ENCODE measurements around the gene PGC. TPM values are rescaled to one million over a fixed set of nuclear protein-coding genes. Genes with fewer than 3 reads are reported as not detected.

Gene PGC
- not detected in 2 replicates for total RNA-seq

DNA sequence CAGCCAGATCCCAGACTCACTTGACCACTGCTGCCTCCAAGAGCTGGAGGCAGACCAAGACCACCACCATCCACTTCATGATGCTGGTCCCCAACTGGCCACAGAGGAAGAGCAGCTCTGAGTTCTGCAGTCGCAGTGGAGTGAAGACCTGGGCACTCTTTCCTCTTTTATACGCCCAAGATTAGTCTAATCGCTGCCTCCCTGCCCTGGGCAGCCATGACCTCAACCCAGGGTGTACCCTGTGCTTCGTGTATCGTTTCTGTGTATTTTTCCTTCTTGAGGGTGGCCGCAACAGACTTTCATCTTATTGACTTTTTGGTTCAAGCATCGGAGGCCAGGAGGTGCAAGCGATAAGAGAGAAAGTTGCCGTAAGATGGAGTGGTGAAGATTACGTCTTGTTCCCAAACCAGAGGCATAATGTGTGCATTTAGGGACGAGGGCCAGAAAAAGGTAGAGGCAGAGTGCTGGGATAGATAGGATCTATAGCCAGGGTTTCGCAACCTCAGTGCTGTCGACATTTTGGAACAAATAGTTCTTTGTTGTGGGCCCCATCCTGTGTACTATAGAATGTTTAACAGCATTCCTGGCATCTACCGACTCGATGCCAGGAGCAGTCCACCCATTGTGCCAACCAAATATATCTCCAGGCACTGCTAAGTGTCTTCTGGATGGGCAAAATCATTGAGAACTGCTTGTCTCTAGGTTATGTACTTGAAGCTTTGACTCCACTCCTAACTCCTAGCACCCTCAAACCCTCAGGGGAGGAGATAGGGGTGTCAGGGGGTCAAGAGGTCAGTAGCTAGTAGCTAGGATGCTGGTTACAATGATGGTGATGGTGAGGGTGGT, at the start of gene PGC:
Gene PGC, minus strand, starts transcription at position 142 of the 846 bp plus-strand sequence. Its CDS starts 63 bp downstream, at position 79.

DNA sequence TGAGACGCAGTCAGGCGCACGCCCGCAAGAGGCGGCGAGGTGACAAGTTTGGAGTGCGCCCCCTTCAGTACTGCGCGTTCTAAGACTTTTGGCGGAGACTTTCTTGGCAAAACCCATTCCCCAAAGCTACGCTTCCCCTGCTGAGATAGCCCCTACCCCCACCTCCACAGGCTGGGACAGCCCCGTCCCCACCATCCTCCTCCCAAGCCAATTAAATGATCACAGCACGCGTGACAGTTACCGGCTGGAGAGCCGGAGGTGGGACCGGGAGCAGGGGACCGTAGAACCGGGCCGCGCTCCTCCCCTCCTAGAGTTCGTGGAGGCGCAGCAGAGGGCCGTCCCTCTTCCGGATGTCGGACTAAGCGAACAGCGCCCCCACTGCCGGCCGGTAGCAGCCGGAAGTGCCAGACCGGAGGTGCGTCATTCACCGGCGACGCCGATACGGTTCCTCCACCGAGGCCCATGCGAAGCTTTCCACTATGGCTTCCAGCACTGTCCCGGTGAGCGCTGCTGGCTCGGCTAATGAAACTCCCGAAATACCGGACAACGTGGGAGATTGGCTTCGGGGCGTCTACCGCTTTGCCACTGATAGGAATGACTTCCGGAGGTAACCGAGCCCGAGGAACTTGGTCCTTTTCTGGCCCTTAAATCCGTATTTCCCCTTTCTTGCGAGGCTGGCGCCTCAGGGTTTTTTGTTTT, 40.2 kb upstream of the PGC start, which contains the start of gene TOMM6:
Gene TOMM6, plus strand, starts transcription at position 476 of the 699 bp plus-strand sequence. Its CDS starts 4 bp downstream, at position 480.

DNA sequence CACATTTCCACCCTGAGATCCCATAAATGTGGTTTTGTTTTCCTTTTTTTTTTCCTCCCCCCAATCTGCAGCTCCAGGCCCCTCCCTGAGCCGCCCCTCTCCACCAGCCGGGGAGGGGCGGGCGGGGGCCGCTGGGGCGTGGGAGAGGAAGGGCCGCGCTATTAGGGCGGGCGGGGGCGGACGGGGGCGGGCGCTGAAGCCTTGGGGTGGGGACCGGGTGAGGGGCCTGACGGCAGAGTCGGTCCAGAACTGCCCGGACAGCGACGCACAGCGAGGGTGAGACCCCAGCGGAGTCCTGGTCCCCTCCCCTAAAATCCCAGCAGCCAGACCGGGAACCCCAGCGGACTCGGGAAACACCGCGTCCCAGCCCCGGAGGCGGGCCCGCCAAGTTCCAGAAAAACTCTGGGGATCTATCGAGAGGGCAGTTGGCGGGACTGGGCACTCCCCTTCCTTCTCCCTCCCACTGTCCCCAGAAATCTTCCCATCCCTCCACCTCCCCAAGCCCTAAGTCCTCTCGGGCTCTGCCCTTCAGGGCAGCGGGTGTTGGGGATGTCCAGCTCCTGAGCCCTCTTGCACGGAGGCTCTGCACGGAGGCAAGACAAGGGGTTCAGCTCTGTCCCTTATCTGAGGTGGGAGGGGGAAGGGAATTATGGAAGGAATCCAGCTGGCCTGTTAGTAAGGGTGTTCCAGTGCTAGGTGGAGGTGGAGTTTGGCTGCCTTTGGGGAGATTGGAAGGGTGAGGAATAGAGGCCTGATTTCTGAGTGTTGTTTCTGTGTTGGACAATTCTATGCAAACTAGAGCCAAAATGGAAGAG, 33.6 kb upstream of the PGC start, which contains the start of gene PRICKLE4:
Gene PRICKLE4, plus strand, starts transcription at position 232 of the 815 bp plus-strand sequence. CDS start 2,692 bp downstream, outside the sequence.

DNA sequence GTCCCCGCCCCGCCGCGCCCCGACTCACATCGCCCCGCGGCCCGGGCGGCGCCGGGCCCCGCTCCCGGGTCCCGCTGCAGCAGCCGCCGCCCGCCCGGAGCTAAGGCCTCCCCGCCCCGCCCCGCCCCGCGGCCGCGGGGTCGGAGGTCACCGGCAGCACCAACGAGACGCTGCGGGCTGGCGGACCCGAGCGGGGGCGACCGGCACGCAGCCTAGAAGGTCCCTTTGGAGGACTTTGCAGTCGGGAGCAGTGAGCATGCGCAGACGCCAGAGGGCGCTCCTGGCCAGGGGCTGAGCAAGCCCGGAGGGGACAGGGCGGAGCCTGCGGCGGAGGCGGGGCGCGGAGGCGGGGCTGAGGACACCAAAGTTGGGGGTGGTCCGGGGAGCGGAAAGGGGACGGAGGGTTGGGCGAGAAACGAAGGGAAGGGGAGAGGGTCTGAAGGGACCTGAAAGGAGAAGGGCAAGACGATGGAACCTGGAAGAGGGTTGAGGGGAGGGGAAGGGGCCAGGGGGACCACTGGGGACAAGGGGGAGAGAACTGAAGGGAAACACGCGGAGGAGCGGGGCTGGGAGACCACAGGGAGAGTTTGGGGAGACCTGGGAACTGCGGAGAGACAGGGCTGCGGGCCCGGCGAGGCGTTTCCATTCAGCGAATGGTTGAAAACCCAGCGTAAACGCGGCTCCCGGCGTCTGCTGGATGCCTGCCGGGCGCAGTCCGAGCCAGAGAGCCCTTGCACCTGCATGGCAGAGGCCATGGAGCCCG, 32.8 kb upstream of the PGC start, which contains the start of gene FRS3:
Gene FRS3, minus strand, starts transcription at position 113 of the 763 bp plus-strand sequence. CDS start 2,913 bp downstream, outside the sequence.

DNA sequence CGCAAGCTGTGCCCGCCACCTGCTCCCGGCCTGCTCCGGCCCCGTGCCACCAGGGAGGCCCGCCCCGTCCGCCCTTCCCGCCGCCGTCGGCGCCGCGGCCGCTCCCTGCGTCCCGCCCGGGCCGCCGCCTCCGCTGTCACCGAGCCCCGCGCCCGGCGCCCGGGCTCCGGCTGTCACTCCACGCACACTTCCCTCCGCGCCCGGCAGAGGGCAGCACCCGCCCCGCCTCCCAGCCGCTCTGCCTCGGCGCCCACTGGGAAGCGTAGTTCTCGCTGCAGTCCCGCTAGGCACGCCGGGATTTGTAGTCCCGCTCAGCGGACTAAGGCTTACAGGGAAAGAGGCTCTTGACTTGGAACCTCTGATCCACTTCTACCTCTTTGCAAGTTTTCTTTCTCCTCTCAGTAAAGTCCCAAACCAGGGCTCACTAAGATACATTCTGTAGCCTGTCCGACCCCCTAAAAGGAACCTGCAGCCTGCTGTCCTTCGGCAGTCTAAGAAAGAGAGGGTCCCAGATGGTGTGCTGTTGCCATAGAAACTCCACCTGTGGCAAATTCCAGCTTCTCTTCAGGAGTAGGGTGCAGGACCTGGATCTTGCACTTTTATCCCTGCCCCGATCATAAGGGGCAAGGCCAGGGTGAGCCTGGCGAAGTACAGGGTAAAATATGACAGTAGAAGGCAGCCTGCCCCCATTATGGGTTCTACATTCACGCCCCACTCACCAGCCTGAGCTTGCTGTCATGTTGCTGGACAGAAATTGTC, 11.6 kb downstream of the PGC start, which contains the start of gene TFEB:
Gene TFEB, minus strand, starts transcription at position 182 of the 759 bp plus-strand sequence. CDS start 44,395 bp downstream, outside the sequence.

Other genes starting within 250 kb of the PGC start
- gene FOXP4, start 201.0 kb downstream of the PGC start, total RNA-seq, result 2.1 and 4.7 TPM in 2 replicates
- gene MDFI, start 108.9 kb downstream of the PGC start, total RNA-seq, result 9.6 and 13.7 TPM in 2 replicates
- gene TFEB, start 11.8 kb downstream of the PGC start, total RNA-seq, result 3.7 and 7.0 TPM in 2 replicates
- gene FRS3, start 32.5 kb upstream of the PGC start, total RNA-seq, result 1.9 and 2.3 TPM in 2 replicates
- not detected in 2 replicates for gene PRICKLE4, start 33.4 kb upstream of the PGC start, total RNA-seq
- 134 and 141 TPM in 2 replicates for gene TOMM6, start 40.3 kb upstream of the PGC start, total RNA-seq
- 0.36 and 0.65 TPM in 2 replicates for gene USP49, start 148.0 kb upstream of the PGC start, total RNA-seq
- 12.2 and 12.6 TPM in 2 replicates for gene MED20, start 173.7 kb upstream of the PGC start, total RNA-seq
- gene BYSL, start 174.1 kb upstream of the PGC start, total RNA-seq, result 10.8 and 20.1 TPM in 2 replicates
- gene CCND3, start 194.4 kb upstream of the PGC start, total RNA-seq, result 102 and 104 TPM in 2 replicates

Data from cardiac atrium fibroblast (primary cell).